ENCODE measurements around the gene TMEM119.
"Not testable (repeated sequence)": the region's sequence is repeated elsewhere in the genome, so short reads cannot be mapped to it uniquely, and the experiment has no call there.

TMEM119 gene

GRCh38 chr12:108599541-108599940 lies 1.7 kb upstream of the TMEM119 start:
- no peak for DNase-seq

DNA sequence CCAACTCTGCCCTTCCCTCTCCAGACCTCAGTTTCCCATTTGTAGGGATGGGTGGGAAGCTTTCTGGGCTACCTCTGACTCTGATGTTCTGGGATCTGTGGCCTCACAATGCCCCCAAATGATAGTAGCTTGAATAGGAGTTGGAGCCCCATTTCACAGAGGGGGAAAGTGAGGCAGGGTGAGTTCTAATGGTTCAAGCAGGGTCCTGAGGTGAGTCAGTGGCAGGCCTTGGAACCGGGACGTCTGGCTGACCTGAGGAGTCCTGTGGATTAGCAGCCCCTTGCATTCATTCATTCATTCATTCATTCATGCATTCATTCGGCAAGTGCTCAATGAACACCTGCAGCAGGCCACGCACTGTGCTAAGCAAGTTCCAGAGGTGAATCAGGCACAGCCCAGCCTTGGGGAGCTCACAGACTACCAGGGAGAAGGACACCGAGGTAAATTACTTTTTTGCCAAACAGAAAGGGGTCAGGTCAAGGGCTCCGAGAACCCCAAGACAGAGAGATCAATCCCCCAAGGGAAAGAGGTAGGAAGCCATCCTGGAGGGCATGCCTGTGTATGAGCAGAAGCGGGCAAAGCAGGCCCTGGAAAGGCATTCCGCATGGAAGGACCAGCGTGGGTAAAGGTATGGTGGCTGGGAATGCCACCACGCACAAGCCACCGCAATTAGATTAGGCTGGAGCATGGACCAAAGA lies 818 bp upstream of the TMEM119 start:
- DNase-seq: no peak

- DNase-seq: no peak
Measured at GRCh38 chr12:108596854-108597558, 878 bp downstream of the TMEM119 start.

GRCh38 chr12:108595711-108596647 lies 1.9 kb downstream of the TMEM119 start:
- no peak for DNase-seq

DNA sequence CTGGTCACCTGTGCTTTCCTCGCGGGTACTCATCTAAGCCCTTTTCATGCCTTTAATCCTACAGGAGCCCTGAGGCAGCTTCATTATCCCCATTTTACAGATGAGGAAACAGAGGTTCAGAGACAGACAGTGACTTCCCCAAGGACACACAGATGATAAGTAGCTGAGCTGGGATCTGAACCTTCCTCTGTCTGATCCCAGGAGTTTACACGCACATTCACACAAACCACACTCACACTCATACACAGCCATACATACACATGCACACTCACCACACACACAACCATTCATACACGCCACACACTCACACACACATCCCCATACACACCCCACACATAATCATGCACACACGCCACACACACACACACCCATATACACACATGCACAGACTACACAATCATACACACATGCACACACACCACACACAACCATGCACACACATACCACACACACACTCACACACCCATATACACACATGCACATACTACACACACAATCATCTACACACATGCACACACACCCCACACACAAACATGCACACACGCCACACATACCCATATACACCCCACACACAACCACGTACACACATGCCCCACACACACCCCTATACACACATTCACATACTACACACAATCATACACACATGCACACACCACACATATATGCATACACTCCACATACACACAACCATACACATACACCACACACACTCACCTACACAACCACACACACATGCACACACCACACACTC lies 2.7 kb downstream of the TMEM119 start:
- DNase-seq: no peak

DNA sequence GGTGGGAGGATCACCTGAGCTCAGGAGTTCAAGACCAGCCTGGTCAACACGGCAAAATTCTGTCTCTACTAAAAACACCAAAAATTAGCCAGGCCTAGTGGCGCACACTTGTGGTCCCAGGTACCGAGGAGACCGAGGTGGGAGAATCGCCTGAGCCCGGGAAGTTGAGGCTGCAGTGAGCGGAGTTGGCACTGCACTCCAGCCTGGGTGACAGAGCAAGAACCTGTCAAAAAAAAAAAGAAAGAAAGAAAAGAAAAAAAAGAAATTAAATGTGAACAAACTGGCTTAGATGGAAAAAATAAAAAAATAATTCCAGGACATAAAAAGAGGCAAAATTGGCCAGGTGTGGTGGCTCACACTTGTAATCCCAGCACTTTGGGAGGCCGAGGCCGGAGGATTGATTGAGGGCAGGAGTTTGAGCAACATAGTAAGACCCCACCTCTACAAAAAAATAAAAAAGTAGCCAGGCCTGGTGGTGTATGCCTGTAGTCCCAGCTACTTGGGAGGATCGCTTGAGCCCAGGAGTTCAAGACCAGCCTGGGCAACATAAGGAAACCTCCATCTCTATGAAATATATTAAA lies 3.5 kb downstream of the TMEM119 start:
- no peak for DNase-seq

- no peak for DNase-seq
Measured at GRCh38 chr12:108592033-108592909, 5.6 kb downstream of the TMEM119 start.

- no peak for DNase-seq
Measured at GRCh38 chr12:108591267-108591980, 6.5 kb downstream of the TMEM119 start.

DNA sequence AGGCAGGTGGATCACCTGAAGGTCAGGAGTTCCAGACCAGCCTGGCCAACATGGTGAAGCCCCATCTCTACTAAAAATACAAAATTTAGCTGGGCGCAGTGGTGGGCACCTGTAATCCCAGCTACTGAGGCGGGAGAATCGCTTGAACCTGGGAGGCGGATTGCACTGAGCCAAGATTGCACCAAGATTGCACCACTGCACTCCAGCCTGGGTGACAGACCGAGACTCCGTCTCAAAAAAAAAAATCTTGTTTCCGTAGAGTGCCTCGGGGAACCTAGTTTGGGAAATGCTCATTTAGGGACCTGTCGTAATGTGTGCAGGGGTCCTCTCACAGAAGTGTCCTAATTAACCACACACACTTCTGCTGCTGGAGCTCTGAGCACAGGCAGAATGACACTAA lies 7.4 kb downstream of the TMEM119 start:
- not testable (repeated sequence) for DNase-seq

DNA sequence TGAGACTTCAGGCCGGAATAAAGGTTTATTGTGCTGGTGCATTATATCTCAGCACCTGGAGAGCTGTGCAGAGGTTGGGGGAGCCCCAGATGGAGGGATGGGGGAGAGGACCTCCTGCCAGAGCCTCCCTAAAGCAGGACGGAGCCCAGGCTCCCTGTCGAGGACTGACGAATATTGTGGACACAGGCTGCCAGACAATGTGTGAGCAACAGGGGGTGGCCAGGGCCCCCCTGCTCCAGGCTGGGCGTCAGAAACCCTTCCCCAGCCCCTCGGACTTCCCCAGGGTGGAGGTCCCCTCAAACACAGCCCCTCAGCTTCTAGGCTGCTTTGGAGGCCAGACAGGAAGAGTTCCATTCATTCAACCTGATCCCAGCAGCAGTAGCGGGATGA lies 8.0 kb downstream of the TMEM119 start:
- no peak for DNase-seq

DNA sequence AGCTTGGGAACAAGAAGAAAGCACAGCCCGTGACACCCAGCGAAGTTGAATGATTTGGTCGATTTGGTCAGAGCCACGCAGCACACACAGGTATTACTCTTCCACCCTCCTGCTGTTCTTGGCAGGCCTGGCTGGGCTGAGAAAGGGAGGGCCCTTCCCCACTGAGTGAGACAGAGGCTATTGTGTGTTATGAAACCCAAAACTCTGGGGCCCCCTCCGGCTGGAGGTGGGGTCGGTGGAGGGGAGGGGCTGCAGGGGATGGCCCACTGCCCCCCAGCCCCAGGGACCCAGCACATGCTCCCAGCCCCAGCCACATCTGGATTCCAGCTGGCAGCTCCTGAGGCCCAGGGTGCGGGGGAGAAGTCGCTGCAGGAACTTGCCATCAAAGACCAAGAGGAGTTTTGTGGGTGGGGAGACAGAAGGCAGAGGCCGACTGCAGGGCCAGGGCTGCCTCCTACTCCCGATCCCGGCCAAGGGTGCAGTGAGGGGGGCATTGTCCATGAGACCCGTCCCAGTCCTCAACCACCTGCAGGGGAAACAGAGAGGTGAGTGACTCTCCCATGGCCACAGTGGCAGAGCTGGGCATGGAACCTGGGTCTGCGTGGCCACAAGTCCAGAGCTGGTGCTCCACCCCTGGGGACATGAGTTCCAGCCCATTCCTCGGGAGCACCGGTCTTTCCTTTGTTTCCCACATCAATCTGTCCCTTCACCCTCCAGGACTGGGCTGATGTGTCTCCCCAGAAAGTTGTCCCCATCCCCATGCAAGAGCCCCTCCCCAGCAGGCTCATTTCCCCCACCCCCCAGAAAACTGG lies 8.7 kb downstream of the TMEM119 start:
- no peak for DNase-seq

DNA sequence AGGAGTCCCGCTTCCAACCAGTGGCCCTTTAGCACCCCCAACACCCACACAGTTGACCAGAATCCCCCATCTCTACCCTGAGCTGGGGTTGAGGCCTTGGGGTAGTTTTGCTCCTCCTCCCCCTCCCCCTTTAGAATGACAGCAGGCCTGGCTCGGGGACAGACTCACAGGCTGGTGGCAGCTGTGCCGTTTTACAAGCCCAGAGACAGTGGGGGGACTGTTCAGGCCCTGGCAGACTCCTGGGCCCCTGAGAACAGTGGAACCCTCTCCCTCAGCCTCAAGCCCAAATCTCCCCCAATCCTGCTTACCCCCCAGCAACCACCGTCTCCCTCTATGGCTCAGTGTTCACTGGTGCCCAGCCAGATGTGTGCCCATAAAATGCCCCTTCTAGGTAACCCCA lies 10.1 kb downstream of the TMEM119 start:
- DNase-seq: peak; percentile 58

- DNase-seq: no peak
Measured at GRCh38 chr12:108586306-108586705, 11.6 kb downstream of the TMEM119 start.

GRCh38 chr12:108585864-108586263 lies 12.0 kb downstream of the TMEM119 start:
- no peak for DNase-seq

- DNase-seq: no peak
Measured at GRCh38 chr12:108584456-108585065, 13.3 kb downstream of the TMEM119 start.

- DNase-seq: no peak
Measured at GRCh38 chr12:108583991-108584390, 13.9 kb downstream of the TMEM119 start.

- no peak for DNase-seq
Measured at GRCh38 chr12:108582978-108583770, 14.7 kb downstream of the TMEM119 start.

DNA sequence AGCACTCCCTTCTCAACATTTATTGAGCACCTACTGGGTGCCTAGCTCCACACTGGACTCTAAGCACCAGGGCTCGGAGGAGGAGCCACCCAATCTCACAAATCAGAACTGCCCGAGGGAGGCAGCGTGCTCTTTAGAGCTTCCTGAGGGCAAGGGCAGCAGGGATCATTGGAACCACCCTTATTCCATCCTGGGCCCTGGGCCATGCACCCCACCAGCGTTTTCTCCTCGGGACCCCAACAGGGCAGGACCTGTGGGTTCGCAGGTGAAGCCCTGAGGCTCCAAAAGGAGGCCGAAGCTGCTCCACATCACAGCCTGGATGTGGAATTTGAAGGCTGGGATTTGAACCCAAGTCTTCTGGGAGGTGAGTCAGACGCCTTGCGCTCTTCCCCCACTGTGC lies 15.4 kb downstream of the TMEM119 start:
- DNase-seq: no peak
